ENCODE measurements around the gene UQCRFS1.
"Not testable (repeated sequence)": the region's sequence is repeated elsewhere in the genome, so short reads cannot be mapped to it uniquely, and the experiment has no call there.

The UQCRFS1 gene

DNA sequence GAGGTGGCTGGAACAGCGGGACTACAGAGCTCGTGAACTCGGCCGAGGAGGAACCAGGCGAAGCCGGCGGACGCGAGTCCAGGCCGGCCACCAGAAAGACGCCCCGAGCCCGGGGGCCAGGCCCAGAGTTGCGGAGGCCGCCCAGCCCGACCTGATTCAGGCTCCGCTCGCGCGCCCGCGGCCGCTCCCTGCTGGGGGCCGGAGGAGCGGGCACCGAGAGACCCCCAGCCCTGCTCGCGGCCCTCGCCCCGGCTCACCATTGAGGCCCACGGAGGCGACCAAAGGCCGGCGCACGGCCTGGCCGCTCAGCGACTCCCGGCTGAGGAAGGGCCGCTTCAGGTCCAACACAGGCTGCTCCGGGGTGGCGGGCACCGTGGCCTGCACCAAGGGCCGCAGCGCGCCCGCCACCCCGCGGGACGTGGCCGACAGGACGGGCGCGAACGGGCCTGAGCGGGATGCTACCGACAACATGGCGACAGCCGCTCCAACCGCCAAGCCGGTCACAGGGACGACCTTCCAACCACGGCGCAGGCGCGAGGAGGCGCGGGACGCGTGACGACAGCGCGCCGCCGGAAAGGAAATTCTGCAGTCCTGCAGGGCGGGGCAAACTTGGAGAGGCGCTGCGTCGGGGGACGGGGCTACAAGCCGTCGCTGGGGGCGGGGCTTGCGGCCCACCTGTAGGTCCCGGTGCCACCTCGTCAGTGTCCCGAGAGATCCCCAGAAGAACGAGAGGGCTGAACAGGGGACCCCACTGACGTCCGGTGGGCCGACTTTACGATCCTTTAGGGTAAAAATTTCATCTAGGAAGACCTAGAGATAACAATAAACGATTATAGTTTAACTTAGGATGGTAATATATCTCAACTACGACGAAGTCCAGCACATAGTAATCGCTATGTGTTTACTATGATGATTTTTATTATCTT lies at the start of gene UQCRFS1:
Gene UQCRFS1, minus strand, starts transcription at position 504 of the 926 bp plus-strand sequence. Its CDS starts 33 bp downstream, at position 471.
- Mint-ChIP-seq H3K36me3 (peaks cover 19% of the 10 kb centered on the region), H3K27me3 (peaks cover 7% of the 10 kb centered on the region), H3K9me3 (peaks cover 3% of the 10 kb centered on the region), H3K4me1 (peaks cover 30% of the 10 kb centered on the region), H3K27ac (peak within 1 kb of the TSS; percentile 95), H3K4me3 (peak within 1 kb of the TSS; percentile 88)
- peak; percentile 97 for ATAC-seq

DNA sequence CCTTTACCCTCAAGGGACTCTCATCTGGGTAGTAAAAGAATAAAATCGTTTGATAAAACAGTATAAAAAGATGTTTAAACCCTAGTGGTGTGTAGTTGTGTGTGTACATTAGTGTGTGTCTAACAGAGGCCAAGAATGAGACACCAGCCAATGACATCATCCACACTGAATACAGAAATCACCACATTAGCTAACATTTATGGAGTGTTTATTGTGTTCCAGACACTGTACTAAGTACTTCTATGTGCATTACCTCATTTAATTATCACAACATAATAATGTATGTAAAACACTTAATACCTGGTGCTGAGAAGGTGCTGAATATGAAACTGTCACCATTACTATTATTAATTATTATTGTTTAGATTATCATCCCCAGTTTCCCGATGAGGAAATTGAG lies 49.1 kb upstream of the UQCRFS1 start:
- Mint-ChIP-seq H3K36me3 (no peaks in the 10 kb centered on the region), H3K27ac (no peak overlapping the region), H3K9me3 (no peaks in the 10 kb centered on the region), H3K27me3 (peaks cover 16% of the 10 kb centered on the region), H3K4me3 (no peak overlapping the region), H3K4me1 (peaks cover 6% of the 10 kb centered on the region)
- no peak for ATAC-seq

DNA sequence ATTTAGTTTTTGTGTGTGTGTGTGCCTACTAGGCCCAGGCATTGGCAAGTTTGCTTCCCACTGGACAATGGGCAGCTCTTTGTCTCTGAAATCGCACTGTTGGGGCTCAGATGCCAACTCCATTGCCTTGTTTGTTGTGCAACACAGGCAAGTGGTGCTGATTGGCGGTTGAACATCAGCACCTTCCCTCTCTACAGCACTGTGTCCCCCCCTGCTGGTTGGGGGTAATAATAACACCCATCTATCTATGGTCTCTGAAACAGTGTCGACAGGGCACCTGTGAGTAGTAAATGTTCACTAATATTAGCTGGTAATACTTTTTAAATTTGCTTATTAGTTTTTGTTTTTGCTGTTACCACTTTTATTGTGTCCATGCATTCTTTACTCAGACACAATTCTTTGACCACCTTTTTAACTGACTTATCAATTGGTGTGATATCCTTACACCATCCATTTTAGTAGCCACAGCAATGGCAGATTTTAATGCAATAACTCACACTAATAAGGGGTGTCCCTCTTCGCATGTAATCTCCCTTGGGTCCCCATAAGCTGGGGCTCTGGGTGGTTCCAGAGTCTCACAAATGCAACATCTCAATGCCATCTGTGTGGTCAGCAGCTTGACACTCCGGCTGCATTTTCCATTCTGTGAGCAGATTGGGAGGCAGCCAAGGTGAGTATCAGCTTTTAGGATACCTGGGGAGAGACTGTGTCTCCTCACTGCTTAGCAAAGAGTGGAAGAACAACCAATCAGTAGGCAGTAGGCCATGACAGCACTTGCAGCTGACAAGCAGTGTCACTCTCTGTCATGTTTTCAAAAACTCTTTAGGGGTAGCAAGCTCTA lies 47.7 kb upstream of the UQCRFS1 start:
- no peak for ATAC-seq
- Mint-ChIP-seq H3K4me3 (no peak overlapping the region), H3K27ac (no peak overlapping the region), H3K36me3 (no peaks in the 10 kb centered on the region), H3K9me3 (no peaks in the 10 kb centered on the region), H3K27me3 (peaks cover 15% of the 10 kb centered on the region), H3K4me1 (peaks cover 6% of the 10 kb centered on the region)

DNA sequence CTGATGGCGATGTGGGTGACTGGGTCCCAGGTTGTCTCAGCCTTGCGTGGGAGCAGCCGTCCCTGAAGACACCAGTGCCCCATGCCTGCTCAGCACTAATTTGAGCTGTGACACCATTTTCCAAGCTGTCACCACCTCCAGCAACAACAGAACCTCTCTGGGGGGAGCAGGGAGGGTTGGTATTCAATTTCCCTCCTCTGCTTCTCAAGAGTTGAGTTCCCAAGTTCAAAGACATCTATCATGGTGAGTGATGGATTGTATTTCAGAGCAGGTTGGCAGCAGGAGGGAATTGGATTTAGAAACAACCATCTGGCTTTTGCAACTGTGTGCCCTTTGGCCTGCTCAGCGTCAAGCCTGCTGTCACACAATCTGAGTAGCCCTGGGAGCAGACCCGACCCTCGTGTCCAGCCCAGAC lies 46.9 kb upstream of the UQCRFS1 start:
- peaks cover 13% of the 10 kb centered on the region for H3K27me3 Mint-ChIP-seq
- no peaks in the 10 kb centered on the region for H3K9me3 Mint-ChIP-seq
- ATAC-seq = no peak
- no peak overlapping the region for H3K27ac Mint-ChIP-seq
- H3K4me3 Mint-ChIP-seq = no peak overlapping the region
- H3K36me3 Mint-ChIP-seq = no peaks in the 10 kb centered on the region
- H3K4me1 Mint-ChIP-seq = peaks cover 6% of the 10 kb centered on the region

DNA sequence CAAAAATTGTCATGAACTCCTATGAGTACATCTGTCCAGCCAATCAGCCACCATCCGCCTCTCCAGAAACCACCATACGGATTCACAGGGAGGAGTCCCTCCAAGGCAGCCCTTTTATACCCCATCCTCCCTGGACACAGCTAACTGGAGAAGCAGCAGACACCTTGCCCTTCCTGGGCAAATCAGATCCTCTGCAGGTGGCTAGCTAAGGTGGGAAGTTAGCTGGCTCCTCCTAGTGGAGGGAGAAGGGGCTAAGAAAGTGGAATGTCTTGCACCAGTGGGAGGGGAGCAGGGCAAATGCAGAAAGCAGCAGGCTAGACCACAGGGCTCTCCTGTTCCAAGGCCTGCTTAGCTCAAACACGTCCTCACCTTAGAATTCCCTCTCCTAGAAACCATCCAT lies 46.2 kb upstream of the UQCRFS1 start:
- Mint-ChIP-seq H3K9me3 (no peaks in the 10 kb centered on the region), H3K27me3 (peaks cover 20% of the 10 kb centered on the region), H3K27ac (no peak overlapping the region), H3K4me3 (no peak overlapping the region), H3K36me3 (no peaks in the 10 kb centered on the region), H3K4me1 (peaks cover 6% of the 10 kb centered on the region)
- no peak for ATAC-seq

DNA sequence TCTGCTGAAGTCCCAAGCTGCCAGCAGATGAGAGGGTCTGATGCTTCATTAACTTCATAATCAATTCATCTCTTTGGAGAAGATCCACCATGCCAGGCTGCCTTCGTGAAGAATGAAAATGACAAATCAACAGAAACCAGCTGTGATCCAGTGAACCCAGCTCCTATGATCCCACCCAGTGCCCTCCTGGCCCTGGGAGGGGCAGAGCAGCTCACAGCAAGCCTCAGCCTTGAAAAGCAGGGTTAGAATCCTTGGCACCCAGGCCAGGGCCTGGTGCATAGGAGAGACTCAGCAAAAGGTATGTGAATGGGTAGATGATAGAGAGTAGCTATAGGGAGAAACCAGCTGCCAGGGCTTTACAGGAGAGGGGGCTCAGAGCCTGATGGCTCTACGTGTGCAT lies 43.6 kb upstream of the UQCRFS1 start:
- ATAC-seq = no peak

DNA sequence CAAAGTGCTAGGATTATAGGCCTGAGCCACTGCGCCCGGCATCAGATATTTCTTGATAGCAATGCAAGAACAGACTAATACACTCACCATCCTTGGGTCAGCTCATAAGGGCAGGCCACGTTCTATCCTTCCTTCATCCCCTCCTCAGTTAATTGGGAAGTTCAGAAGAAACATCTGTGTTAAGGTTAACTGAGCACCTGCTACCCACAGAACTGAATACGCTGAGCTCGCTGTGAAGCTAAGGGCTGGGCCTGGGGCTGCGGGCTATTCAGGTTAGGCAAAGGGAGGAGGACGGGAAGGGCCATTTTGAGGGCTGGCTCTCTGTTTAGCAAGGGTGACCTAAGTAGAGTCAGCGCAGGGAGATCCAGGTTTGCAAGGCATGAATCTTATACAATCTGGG lies 43.0 kb upstream of the UQCRFS1 start:
- H3K4me3 Mint-ChIP-seq = no peak overlapping the region
- H3K27ac Mint-ChIP-seq = no peak overlapping the region
- no peaks in the 10 kb centered on the region for H3K4me1 Mint-ChIP-seq
- H3K36me3 Mint-ChIP-seq = no peaks in the 10 kb centered on the region
- peaks cover 10% of the 10 kb centered on the region for H3K27me3 Mint-ChIP-seq
- no peaks in the 10 kb centered on the region for H3K9me3 Mint-ChIP-seq
- ATAC-seq = no peak

More for the DNA sequence above, 43.6 kb upstream of the UQCRFS1 start:
- Mint-ChIP-seq H3K27ac (no peak overlapping the region), H3K4me1 (no peaks in the 10 kb centered on the region), H3K36me3 (no peaks in the 10 kb centered on the region), H3K27me3 (peaks cover 10% of the 10 kb centered on the region), H3K9me3 (no peaks in the 10 kb centered on the region), H3K4me3 (no peak overlapping the region)

DNA sequence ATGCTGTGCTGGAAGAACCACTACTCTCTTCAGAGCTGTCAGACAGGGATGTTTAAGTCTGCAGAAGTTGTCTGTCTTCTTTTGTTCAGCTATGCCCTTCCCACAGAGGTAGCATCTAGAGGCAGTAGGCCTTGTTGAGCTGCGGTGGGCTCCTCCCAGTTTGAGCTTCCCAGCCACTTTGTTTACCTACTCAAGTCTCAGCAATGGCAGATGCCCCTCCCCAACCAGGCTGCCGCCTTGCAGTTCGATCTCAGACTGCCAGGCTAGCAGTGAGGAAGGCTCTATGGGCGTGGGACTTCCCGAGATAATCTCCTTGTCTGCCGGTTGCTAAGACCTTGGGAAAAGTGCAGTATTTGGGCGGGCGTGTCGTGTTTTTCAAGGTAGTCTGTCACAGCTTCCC lies 42.1 kb upstream of the UQCRFS1 start:
- Mint-ChIP-seq H3K36me3 (no peaks in the 10 kb centered on the region), H3K4me3 (no peak overlapping the region), H3K27me3 (peaks cover 10% of the 10 kb centered on the region), H3K9me3 (no peaks in the 10 kb centered on the region), H3K4me1 (no peaks in the 10 kb centered on the region), H3K27ac (no peak overlapping the region)
- ATAC-seq = no peak

DNA sequence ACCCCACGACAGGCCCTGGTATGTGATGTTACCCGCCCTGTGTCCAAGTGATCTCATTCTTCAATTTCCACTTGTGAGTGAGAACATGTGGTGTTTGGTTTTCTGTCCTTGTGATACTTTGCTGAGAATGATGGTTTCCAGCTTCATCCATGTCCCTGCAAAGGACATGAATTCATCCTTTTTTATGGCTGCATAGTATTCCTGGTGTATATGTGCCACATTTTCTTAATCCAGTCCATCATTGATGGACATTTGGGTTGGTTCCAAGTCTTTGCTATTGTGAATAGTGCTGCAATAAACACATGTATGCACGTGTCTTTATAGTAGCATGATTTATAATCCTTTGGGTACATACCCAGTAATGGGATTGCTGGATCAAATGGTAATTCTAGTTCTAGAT lies 36.8 kb upstream of the UQCRFS1 start:
- not testable (repeated sequence) for H3K4me3 Mint-ChIP-seq, H3K9me3 Mint-ChIP-seq, H3K27ac Mint-ChIP-seq, H3K4me1 Mint-ChIP-seq, ATAC-seq, H3K36me3 Mint-ChIP-seq
- peaks cover 18% of the 10 kb centered on the region for H3K27me3 Mint-ChIP-seq

DNA sequence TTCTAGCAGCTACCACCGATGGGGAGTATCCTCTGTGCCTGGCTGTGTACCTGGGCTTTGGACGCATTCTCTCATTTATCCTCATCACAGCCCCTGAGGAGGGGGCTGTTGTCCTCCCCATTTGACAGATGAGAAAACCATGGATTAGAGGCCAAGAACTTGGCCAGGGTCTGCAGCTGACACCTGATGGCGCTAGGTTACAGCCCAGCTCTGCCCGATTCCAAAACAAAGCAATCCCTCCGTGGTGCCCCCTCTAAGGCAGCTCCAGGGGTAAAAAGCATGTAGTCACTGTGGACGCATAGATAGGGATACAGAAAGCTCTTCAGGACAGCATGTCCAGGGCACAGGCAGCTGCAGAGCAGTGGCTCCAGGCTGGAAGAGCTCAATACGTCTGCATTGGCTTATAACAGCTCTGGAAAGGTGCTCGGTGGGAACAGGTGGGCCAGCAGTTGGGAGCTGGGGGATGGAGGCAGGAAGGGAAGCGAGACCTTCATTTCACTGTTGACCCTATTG lies 35.4 kb upstream of the UQCRFS1 start:
- no peak for ATAC-seq
- Mint-ChIP-seq H3K9me3 (no peaks in the 10 kb centered on the region), H3K27me3 (peaks cover 12% of the 10 kb centered on the region), H3K4me1 (no peaks in the 10 kb centered on the region), H3K36me3 (no peaks in the 10 kb centered on the region), H3K4me3 (no peak overlapping the region), H3K27ac (no peak overlapping the region)

DNA sequence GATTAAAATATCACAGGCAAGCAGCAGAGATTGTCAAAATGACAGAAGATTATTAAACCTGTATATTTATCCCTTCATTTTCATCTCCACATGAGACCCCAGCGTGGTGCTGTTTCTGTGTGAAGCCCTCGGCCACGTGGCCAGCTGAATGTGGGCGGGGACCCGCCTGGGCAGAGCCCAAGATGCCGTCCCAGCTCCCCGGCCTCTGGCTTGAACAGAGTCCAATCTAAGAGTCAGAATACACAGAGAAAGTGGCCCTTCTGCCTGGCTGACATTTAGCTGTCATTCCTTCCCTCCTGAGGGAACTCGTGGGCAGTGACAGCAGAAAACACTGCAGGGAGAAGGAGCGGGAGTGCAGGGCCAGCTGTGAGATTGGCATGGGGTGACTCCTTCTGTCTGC lies 34.9 kb upstream of the UQCRFS1 start:
- Mint-ChIP-seq H3K27me3 (peaks cover 12% of the 10 kb centered on the region), H3K9me3 (no peaks in the 10 kb centered on the region)

DNA sequence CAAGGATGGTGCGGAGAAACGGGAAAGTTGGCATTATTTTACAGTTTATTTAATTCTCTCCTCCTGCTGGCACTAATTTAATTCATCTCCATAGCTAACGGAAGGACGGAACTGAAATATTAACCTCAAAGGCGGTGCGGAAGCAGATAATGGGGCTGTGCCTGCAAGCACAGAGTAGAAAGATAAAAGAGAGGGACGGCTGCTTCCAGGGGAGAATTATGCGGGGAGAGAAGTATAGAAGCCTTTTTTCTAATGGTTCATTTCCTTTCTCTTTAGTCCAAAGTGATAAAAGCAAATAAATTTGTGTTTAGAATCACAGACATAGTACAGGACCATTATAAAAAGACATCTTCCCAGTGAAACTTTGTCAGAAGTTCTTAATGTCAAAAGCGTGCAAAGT lies 34.5 kb upstream of the UQCRFS1 start:
- Mint-ChIP-seq H3K27ac (no peak overlapping the region), H3K9me3 (no peaks in the 10 kb centered on the region), H3K36me3 (no peaks in the 10 kb centered on the region), H3K4me3 (no peak overlapping the region), H3K4me1 (no peaks in the 10 kb centered on the region), H3K27me3 (peaks cover 12% of the 10 kb centered on the region)
- ATAC-seq = no peak

More for the DNA sequence above, 34.9 kb upstream of the UQCRFS1 start:
- no peaks in the 10 kb centered on the region for H3K36me3 Mint-ChIP-seq
- H3K27ac Mint-ChIP-seq = no peak overlapping the region
- no peaks in the 10 kb centered on the region for H3K4me1 Mint-ChIP-seq
- ATAC-seq = no peak
- H3K4me3 Mint-ChIP-seq = no peak overlapping the region

DNA sequence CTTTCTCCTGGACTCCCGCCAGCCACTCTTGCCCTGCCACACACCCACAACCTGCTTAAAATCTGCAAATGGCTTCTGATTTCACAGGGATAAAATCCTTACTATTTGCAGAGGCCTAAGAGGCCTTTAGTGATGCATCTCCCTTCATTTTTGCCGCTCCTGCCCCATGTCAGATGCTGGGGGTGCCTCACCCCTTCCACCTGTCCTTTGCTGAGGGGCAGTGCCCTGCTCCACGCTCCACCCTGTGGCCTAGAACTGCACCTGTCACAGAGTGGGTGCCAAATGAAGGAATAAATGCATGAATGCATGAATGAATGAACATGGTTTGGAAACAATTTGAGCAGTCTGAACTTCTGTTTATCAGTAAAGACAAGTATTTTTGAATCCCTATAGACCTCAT lies 34.1 kb upstream of the UQCRFS1 start:
- Mint-ChIP-seq H3K4me3 (no peak overlapping the region), H3K9me3 (no peaks in the 10 kb centered on the region), H3K36me3 (no peaks in the 10 kb centered on the region), H3K27ac (no peak overlapping the region), H3K27me3 (peaks cover 12% of the 10 kb centered on the region), H3K4me1 (no peaks in the 10 kb centered on the region)
- no peak for ATAC-seq

DNA sequence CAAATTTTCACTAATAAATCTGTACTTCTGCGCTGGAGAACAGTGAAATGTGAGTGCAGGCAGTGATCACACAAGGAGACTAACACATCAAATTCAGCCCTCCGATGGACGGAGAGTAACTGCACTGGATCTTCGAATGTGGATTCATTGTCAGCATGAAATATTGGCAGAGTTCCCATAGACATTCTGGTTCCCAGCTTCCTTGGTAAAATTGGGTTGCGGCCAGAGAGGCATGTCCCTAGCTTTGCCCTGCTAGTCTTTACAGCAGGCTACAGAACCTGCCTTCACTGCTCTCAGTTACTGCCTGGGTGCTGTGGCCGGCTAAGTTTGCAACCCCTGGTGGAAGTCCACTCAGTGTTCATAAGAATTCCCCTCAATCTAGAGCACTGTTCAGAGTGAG lies 32.3 kb upstream of the UQCRFS1 start:
- Mint-ChIP-seq H3K36me3 (no peaks in the 10 kb centered on the region), H3K27ac (no peak overlapping the region), H3K4me3 (no peak overlapping the region), H3K9me3 (peaks cover 3% of the 10 kb centered on the region), H3K27me3 (peaks cover 12% of the 10 kb centered on the region), H3K4me1 (no peaks in the 10 kb centered on the region)
- no peak for ATAC-seq

DNA sequence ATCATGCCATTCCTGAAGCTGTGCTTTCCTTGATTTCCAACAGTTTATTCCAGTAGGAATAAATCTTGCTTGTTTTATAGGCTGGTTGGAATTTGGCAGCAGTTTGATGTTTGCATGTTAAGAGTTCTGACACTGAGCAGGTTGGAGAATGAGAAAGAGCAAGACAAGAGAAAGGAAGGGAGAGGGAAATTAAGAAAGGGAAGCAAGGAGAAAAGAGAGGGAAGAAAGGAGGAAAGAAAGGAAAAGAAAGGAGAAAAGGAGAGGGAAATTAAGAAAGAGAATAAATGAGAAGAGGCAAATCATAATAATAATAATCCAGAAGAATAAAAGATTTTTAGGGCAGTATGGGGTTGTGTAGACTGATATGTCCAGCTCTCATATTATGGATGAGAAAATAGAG lies 28.4 kb upstream of the UQCRFS1 start:
- Mint-ChIP-seq H3K4me1 (no peaks in the 10 kb centered on the region), H3K27me3 (no peaks in the 10 kb centered on the region), H3K27ac (no peak overlapping the region), H3K9me3 (peaks cover 3% of the 10 kb centered on the region), H3K4me3 (no peak overlapping the region), H3K36me3 (no peaks in the 10 kb centered on the region)
- no peak for ATAC-seq

Data from stimulated activated memory B cell treated with anti-CD40 and anti-IgM and Interleukin-4, amounts not matched to agents 10 μg/mL and 1 μg/mL and 100 μg/mL, for 72 hours (primary cell).